Measurements from ENCODE around the gene PCDHB11.
"Not testable (repeated sequence)": the region's sequence is repeated elsewhere in the genome, so short reads cannot be mapped to it uniquely, and the experiment has no call there.

Gene PCDHB11

DNA sequence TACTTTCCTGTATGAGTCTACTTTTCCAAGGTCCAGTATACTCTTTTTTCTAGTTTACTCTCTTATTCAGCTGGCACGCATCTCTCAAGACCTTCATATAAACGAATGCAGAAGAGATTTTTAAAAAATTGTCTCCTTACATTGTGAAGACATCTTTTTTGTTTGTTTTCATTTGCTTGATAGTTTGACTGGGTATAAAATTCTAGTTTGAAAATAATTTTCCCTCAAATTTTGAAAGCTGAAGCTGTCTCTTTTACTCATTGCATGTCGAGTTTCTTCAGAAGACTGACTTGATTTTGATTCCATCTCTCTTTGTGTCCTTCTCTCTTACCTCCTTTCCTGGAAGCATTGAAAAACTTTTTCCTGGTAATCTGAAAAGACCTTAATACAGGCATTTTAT lies 3.1 kb upstream of the PCDHB11 start:
- Mint-ChIP-seq H3K27ac (ENCODE audit: low read depth) (no peak overlapping the region), H3K4me3 (no peak overlapping the region), H3K9me3 (peaks cover 22% of the 10 kb centered on the region), H3K36me3 (ENCODE audit: insufficient read depth) (no peaks in the 10 kb centered on the region), H3K27me3 (peaks cover 59% of the 10 kb centered on the region), H3K4me1 (no peaks in the 10 kb centered on the region)
- DNase-seq (ENCODE audit: low spot score in 2 of 2), result no peak
- no peak for ATAC-seq (replicated peaks; ENCODE audit: extremely low read depth, poor library complexity, severe bottlenecking)

GRCh38 chr5:141201126-141201525 lies 1.7 kb downstream of the PCDHB11 start:
- peaks cover 22% of the 10 kb centered on the region for H3K9me3 Mint-ChIP-seq
- not testable (repeated sequence) for H3K4me3 Mint-ChIP-seq; H3K27ac Mint-ChIP-seq (ENCODE audit: low read depth); H3K36me3 Mint-ChIP-seq (ENCODE audit: insufficient read depth); ATAC-seq (replicated peaks; ENCODE audit: extremely low read depth, poor library complexity, severe bottlenecking); H3K4me1 Mint-ChIP-seq; DNase-seq (ENCODE audit: low spot score in 2 of 2)
- H3K27me3 Mint-ChIP-seq, result peaks cover 71% of the 10 kb centered on the region

GRCh38 chr5:141201646-141202045 lies 2.2 kb downstream of the PCDHB11 start:
- Mint-ChIP-seq H3K27me3 (peaks cover 71% of the 10 kb centered on the region), H3K9me3 (peaks cover 17% of the 10 kb centered on the region)
- H3K27ac Mint-ChIP-seq (ENCODE audit: low read depth); H3K4me1 Mint-ChIP-seq; H3K36me3 Mint-ChIP-seq (ENCODE audit: insufficient read depth); ATAC-seq (replicated peaks; ENCODE audit: extremely low read depth, poor library complexity, severe bottlenecking); DNase-seq (ENCODE audit: low spot score in 2 of 2); H3K4me3 Mint-ChIP-seq: not testable (repeated sequence)

- no peak for DNase-seq (ENCODE audit: low spot score in 2 of 2)
- Mint-ChIP-seq H3K4me1 (no peaks in the 10 kb centered on the region), H3K36me3 (ENCODE audit: insufficient read depth) (no peaks in the 10 kb centered on the region), H3K4me3 (no peak within 1 kb of the TSS), H3K9me3 (no peaks in the 10 kb centered on the region), H3K27me3 (peaks cover 89% of the 10 kb centered on the region), H3K27ac (ENCODE audit: low read depth) (no peak within 1 kb of the TSS)
- ATAC-seq (replicated peaks; ENCODE audit: extremely low read depth, poor library complexity, severe bottlenecking), result no peak
Observed at GRCh38 chr5:141208478-141208877, 9.1 kb downstream of the PCDHB11 start, which contains the start of gene PCDHB12. PCDHB12 (plus strand) TSS chr5:141208719; CDS start chr5:141208908, 189 bp downstream.

DNA sequence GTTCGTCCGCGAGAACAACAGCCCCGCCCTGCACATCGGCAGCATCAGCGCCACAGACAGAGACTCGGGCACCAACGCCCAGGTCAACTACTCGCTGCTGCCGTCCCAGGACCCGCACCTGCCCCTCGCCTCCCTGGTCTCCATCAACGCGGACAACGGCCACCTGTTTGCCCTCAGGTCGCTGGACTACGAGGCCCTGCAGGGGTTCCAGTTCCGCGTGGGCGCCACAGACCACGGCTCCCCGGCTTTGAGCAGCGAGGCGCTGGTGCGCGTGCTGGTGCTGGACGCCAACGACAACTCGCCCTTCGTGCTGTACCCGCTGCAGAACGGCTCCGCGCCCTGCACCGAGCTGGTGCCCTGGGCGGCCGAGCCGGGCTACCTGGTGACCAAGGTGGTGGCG lies 10.9 kb downstream of the PCDHB11 start:
- ATAC-seq (replicated peaks; ENCODE audit: extremely low read depth, poor library complexity, severe bottlenecking); H3K9me3 Mint-ChIP-seq; H3K4me3 Mint-ChIP-seq; H3K36me3 Mint-ChIP-seq (ENCODE audit: insufficient read depth); H3K4me1 Mint-ChIP-seq; DNase-seq (ENCODE audit: low spot score in 2 of 2); H3K27ac Mint-ChIP-seq (ENCODE audit: low read depth): not testable (repeated sequence)
- peaks cover 80% of the 10 kb centered on the region for H3K27me3 Mint-ChIP-seq

DNA sequence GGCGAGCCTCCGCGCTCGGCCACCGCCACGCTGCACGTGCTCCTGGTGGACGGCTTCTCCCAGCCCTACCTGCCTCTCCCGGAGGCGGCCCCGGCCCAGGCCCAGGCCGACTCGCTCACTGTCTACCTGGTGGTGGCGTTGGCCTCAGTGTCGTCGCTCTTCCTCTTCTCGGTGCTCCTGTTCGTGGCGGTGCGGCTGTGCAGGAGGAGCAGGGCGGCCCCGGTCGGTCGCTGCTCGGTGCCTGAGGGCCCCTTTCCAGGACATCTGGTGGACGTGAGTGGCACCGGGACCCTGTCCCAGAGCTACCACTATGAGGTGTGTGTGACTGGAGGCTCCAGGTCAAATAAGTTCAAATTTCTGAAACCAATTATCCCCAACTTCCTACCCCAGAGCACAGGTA lies 11.4 kb downstream of the PCDHB11 start:
- not testable (repeated sequence) for ATAC-seq (replicated peaks; ENCODE audit: extremely low read depth, poor library complexity, severe bottlenecking); H3K4me3 Mint-ChIP-seq; H3K36me3 Mint-ChIP-seq (ENCODE audit: insufficient read depth); H3K9me3 Mint-ChIP-seq; DNase-seq (ENCODE audit: low spot score in 2 of 2); H3K27ac Mint-ChIP-seq (ENCODE audit: low read depth); H3K4me1 Mint-ChIP-seq
- peaks cover 74% of the 10 kb centered on the region for H3K27me3 Mint-ChIP-seq

DNA sequence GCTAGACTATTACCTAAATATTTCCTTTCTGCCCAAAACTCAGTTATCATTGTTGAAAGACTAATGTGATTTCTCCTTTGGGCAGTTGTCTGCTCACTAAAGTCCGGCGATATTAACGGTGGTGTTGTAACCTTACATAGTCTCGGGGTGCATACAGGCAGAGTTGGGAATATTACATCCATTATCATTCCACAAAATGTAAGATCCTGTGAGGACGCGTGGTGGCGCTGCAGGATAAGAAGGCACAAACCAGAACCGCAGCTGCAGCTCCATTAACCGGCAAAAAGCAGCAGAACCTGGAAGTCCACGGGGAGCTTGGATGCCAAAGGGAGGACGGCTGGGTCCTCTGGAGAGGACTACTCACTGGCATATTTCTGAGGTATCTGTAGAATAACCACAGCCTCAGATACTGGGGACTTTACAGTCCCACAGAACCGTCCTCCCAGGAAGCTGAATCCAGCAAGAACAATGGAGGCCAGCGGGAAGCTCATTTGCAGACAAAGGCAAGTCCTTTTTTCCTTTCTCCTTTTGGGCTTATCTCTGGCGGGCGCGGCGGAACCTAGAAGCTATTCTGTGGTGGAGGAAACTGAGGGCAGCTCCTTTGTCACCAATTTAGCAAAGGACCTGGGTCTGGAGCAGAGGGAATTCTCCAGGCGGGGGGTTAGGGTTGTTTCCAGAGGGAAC lies 14.4 kb downstream of the PCDHB11 start, which contains the start of gene PCDHB13:
Gene PCDHB13 (plus strand): TSS at position 264 of the 684 bp plus-strand sequence. CDS start 205 bp downstream, at position 469.
- H3K36me3 Mint-ChIP-seq (ENCODE audit: insufficient read depth); H3K9me3 Mint-ChIP-seq; H3K4me1 Mint-ChIP-seq; ATAC-seq (replicated peaks; ENCODE audit: extremely low read depth, poor library complexity, severe bottlenecking); DNase-seq (ENCODE audit: low spot score in 2 of 2): not testable (repeated sequence)
- Mint-ChIP-seq H3K27me3 (peaks cover 45% of the 10 kb centered on the region), H3K4me3 (peak within 1 kb of the TSS; percentile 52), H3K27ac (ENCODE audit: low read depth) (peak within 1 kb of the TSS; percentile 35)

DNA sequence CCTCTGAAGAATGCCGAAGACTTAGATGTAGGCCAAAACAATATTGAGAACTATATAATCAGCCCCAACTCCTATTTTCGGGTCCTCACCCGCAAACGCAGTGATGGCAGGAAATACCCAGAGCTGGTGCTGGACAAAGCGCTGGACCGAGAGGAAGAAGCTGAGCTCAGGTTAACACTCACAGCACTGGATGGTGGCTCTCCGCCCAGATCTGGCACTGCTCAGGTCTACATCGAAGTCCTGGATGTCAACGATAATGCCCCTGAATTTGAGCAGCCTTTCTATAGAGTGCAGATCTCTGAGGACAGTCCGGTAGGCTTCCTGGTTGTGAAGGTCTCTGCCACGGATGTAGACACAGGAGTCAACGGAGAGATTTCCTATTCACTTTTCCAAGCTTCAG lies 15.2 kb downstream of the PCDHB11 start:
- not testable (repeated sequence) for H3K27ac Mint-ChIP-seq (ENCODE audit: low read depth); H3K9me3 Mint-ChIP-seq; ATAC-seq (replicated peaks; ENCODE audit: extremely low read depth, poor library complexity, severe bottlenecking); H3K36me3 Mint-ChIP-seq (ENCODE audit: insufficient read depth); H3K4me1 Mint-ChIP-seq; DNase-seq (ENCODE audit: low spot score in 2 of 2); H3K4me3 Mint-ChIP-seq
- peaks cover 41% of the 10 kb centered on the region for H3K27me3 Mint-ChIP-seq

DNA sequence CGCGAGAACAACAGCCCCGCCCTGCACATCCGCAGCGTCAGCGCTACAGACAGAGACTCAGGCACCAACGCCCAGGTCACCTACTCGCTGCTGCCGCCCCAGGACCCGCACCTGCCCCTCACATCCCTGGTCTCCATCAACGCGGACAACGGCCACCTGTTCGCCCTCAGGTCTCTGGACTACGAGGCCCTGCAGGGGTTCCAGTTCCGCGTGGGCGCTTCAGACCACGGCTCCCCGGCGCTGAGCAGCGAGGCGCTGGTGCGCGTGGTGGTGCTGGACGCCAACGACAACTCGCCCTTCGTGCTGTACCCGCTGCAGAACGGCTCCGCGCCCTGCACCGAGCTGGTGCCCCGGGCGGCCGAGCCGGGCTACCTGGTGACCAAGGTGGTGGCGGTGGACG lies 16.1 kb downstream of the PCDHB11 start:
- H3K4me3 Mint-ChIP-seq, result not testable (repeated sequence)
- peaks cover 44% of the 10 kb centered on the region for H3K27me3 Mint-ChIP-seq

GRCh38 chr5:141216035-141216434 lies 16.6 kb downstream of the PCDHB11 start:
- H3K9me3 Mint-ChIP-seq; H3K36me3 Mint-ChIP-seq (ENCODE audit: insufficient read depth); ATAC-seq (replicated peaks; ENCODE audit: extremely low read depth, poor library complexity, severe bottlenecking); H3K4me3 Mint-ChIP-seq; H3K27ac Mint-ChIP-seq (ENCODE audit: low read depth); H3K4me1 Mint-ChIP-seq; DNase-seq (ENCODE audit: low spot score in 2 of 2): not testable (repeated sequence)
- peaks cover 45% of the 10 kb centered on the region for H3K27me3 Mint-ChIP-seq

More for the DNA sequence above, 16.1 kb downstream of the PCDHB11 start:
- ATAC-seq (replicated peaks; ENCODE audit: extremely low read depth, poor library complexity, severe bottlenecking); H3K4me1 Mint-ChIP-seq; DNase-seq (ENCODE audit: low spot score in 2 of 2); H3K36me3 Mint-ChIP-seq (ENCODE audit: insufficient read depth); H3K9me3 Mint-ChIP-seq; H3K27ac Mint-ChIP-seq (ENCODE audit: low read depth): not testable (repeated sequence)

- ATAC-seq (replicated peaks; ENCODE audit: extremely low read depth, poor library complexity, severe bottlenecking) (no peak), DNase-seq (ENCODE audit: low spot score in 2 of 2) (no peak)
- Mint-ChIP-seq H3K27me3 (peaks cover 44% of the 10 kb centered on the region), H3K4me3 (no peak within 1 kb of the TSS), H3K27ac (ENCODE audit: low read depth) (no peak within 1 kb of the TSS), H3K36me3 (ENCODE audit: insufficient read depth) (no peaks in the 10 kb centered on the region), H3K4me1 (no peaks in the 10 kb centered on the region), H3K9me3 (peaks cover 3% of the 10 kb centered on the region)
Observed at GRCh38 chr5:141223112-141223783, 23.8 kb downstream of the PCDHB11 start, which contains the start of gene PCDHB14. PCDHB14 (plus strand) TSS chr5:141223343; CDS start chr5:141223506, 163 bp downstream.

DNA sequence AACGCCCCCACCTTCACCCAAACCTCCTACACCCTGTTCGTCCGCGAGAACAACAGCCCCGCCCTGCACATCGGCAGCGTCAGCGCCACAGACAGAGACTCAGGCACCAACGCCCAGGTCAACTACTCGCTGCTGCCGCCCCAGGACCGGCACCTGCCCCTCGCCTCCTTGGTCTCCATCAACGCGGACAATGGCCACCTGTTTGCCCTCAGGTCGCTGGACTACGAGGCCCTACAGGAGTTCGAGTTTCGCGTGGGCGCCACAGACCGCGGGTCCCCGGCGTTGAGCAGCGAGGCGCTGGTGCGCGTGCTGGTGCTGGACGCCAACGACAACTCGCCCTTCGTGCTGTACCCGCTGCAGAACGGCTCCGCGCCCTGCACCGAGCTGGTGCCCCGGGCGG lies 25.4 kb downstream of the PCDHB11 start:
- not testable (repeated sequence) for H3K36me3 Mint-ChIP-seq (ENCODE audit: insufficient read depth); H3K4me1 Mint-ChIP-seq; H3K9me3 Mint-ChIP-seq; DNase-seq (ENCODE audit: low spot score in 2 of 2); H3K27ac Mint-ChIP-seq (ENCODE audit: low read depth); ATAC-seq (replicated peaks; ENCODE audit: extremely low read depth, poor library complexity, severe bottlenecking); H3K4me3 Mint-ChIP-seq
- peaks cover 45% of the 10 kb centered on the region for H3K27me3 Mint-ChIP-seq

DNA sequence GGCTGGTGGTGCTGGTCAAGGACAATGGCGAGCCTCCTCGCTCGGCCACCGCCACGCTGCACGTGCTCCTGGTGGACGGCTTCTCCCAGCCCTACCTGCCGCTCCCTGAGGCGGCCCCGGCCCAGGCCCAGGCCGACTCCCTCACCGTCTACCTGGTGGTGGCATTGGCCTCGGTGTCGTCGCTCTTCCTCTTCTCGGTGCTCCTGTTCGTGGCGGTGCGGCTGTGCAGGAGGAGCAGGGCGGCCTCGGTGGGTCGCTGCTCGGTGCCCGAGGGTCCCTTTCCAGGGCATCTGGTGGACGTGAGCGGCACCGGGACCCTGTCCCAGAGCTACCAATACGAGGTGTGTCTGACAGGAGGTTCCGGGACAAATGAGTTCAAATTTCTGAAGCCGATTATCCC lies 26.0 kb downstream of the PCDHB11 start:
- not testable (repeated sequence) for H3K9me3 Mint-ChIP-seq; H3K4me3 Mint-ChIP-seq; ATAC-seq (replicated peaks; ENCODE audit: extremely low read depth, poor library complexity, severe bottlenecking); H3K4me1 Mint-ChIP-seq; DNase-seq (ENCODE audit: low spot score in 2 of 2); H3K36me3 Mint-ChIP-seq (ENCODE audit: insufficient read depth); H3K27ac Mint-ChIP-seq (ENCODE audit: low read depth)
- H3K27me3 Mint-ChIP-seq, result peaks cover 40% of the 10 kb centered on the region
